Upper lobe of left lung (tissue), 6 donors: ENCODE measurements around the gene ELAVL1. TPM values are rescaled to one million over a fixed set of nuclear protein-coding genes. Genes with fewer than 3 reads are reported as not detected.

Experiments used
- ATAC-seq, 2 donors: fragments of 200-7000 bp; cut with Tn5 transposase; one replicate each; pipeline ENCODE4 v1.9.1; 2022; ENCODE audit warnings: mild to moderate bottlenecking in 2 of 2, moderate library complexity in 2 of 2; ENCODE audit not compliant: low FRiP score in 2 of 2
- DNase-seq, 2 donors: peaks; one replicate each; pipeline ENCODE4 v3.0.0-alpha.2; 2019 to 2020
- H3K27ac ChIP-seq, 4 donors: fragments of 200-600 bp; sonication (generic); one replicate each; pipeline ENCODE4 v1.5.1; 2016 to 2019
- H3K27me3 ChIP-seq, 4 donors: fragments of 200-600 bp; sonication (generic); one replicate each; pipeline ENCODE4 v1.5.1; 2017 to 2019
- H3K36me3 ChIP-seq, 4 donors: fragments of 200-600 bp; sonication (generic); one replicate each; pipeline ENCODE4 v1.5.1; 2016 to 2019
- H3K4me1 ChIP-seq, 4 donors: fragments of 200-600 bp; sonication (generic); one replicate each; pipeline ENCODE4 v1.5.1; 2018 to 2019
- H3K4me3 ChIP-seq, 4 donors: fragments of 200-600 bp; sonication (generic); one replicate each; pipeline ENCODE4 v1.5.1; 2017 to 2019; ENCODE audit warnings: mild to moderate bottlenecking in 2 of 4, moderate library complexity in 1 of 4
- H3K9me3 ChIP-seq, 4 donors: fragments of 200-600 bp; sonication (generic); one replicate each; pipeline ENCODE4 v1.5.1; 2018 to 2019
- EP300 ChIP-seq, 4 donors: sonication (generic); formaldehyde crosslinking; IDR thresholded peaks; one replicate each; pipeline ENCODE4 v1.5.1; 2017; ENCODE audit warnings: antibody characterized with exemption in 4 of 4, control low read depth in 2 of 4
- POLR2A ChIP-seq, 4 donors: fragments of 450-650 bp; IDR thresholded peaks; one replicate each; pipeline ENCODE4 v1.5.1; 2016 to 2017; ENCODE audit warnings: antibody characterized with exemption in 4 of 4, mild to moderate bottlenecking in 2 of 4
- POLR2AphosphoS5 ChIP-seq, 2 donors: sonication (generic); formaldehyde crosslinking; IDR thresholded peaks; one replicate each; pipeline ENCODE4 v1.5.1; 2017; ENCODE audit warnings: antibody characterized with exemption in 2 of 2
- WGBS, 2 donors: methylation state at CpG; one replicate each; pipeline ENCODE4 v1.1.5; 2017 to 2018; 5-methylcytosine and 5-hydroxymethylcytosine counted together
- total RNA-seq, 6 donors: library from RNA; depleted of rRNA in 4 of 6; stranded (reverse); fragments of >200 nt in 4 of 6; gene quantifications; one replicate each; pipeline versions ENCODE4 v1.1.0 to v1.2.1, GENCODE V29; 2016 to 2021
- TF ChIP-seq, protein P1 (sequence below), 6 experiments: fragments of 450-650 bp in 4 of 6; fragments of 200-600 bp in 2 of 6; sonication (generic) in 2 of 6; IDR thresholded peaks; one replicate each; pipeline ENCODE4 v1.5.1; 2016 to 2019; ENCODE audit warnings: antibody characterized with exemption in 6 of 6
- donor health status: DM: no; HTN: no; CAD: no; lungs with moderate emphysema.
- donor health status: DM: no; HTN: yes; CAD: no; lungs with severe emphysema.

Gene ELAVL1
- total RNA-seq, 6 donors from 2014 or later, result 21.0 to 71.1 (median 36.1) TPM

DNA sequence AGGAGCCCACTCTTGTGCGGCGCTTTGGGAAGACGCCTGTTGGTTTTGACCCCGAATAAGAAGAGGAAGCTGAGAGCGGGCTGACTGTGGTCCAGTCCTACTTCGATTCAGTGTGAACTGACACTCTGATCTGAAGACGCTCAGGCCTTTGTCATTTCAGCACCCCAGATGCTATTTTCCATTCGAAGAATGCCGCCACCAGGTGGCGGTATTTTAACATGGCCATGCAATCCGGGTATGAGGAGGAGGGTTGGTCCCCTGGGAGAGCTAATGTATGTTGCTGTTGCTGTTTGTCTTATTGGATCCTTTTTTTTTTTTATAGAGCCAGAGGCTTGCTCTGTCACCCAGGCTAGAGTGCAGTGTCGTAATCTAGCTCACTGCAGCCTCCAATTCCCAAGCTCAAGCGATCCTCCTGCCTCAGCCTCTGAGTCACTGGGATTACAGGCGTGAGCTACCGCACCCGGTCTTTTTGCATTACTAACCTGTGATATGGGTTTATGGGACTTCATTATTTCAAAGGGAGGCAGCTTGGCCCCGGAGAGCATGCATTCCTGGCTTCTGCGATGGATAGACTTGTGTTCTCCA is 61.2 kb downstream of the ELAVL1 start:
- Histone ChIP-seq H3K4me3 (peak overlapping the region; percentile 29 to 81 (median 71)), H3K4me1 (peaks cover 8 to 29% (median 11%) of the 10 kb centered on the region in 4 donors), H3K9me3 (no peaks in the 10 kb centered on the region), H3K36me3 (peaks cover 5 to 19% (median 12%) of the 10 kb centered on the region in 4 donors), H3K27me3 (no peaks in the 10 kb centered on the region), H3K27ac (peak overlapping the region; percentile 54 to 96 (median 93))
- 27 to 31% methylated on average over 16 to 18 of the region's 18 CpGs for WGBS, 2 donors
- TF ChIP-seq POLR2AphosphoS5 (IDR thresholded peaks at IDR 0.05), result no peak
- TF ChIP-seq, protein P1, sequence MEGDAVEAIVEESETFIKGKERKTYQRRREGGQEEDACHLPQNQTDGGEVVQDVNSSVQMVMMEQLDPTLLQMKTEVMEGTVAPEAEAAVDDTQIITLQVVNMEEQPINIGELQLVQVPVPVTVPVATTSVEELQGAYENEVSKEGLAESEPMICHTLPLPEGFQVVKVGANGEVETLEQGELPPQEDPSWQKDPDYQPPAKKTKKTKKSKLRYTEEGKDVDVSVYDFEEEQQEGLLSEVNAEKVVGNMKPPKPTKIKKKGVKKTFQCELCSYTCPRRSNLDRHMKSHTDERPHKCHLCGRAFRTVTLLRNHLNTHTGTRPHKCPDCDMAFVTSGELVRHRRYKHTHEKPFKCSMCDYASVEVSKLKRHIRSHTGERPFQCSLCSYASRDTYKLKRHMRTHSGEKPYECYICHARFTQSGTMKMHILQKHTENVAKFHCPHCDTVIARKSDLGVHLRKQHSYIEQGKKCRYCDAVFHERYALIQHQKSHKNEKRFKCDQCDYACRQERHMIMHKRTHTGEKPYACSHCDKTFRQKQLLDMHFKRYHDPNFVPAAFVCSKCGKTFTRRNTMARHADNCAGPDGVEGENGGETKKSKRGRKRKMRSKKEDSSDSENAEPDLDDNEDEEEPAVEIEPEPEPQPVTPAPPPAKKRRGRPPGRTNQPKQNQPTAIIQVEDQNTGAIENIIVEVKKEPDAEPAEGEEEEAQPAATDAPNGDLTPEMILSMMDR (IDR thresholded peaks at IDR 0.05), result peak; percentile 71 to 85 (median 80)
- peak in 1 of 2 donors; percentile 84 for DNase-seq
- ATAC-seq, result peak; percentile 82

DNA sequence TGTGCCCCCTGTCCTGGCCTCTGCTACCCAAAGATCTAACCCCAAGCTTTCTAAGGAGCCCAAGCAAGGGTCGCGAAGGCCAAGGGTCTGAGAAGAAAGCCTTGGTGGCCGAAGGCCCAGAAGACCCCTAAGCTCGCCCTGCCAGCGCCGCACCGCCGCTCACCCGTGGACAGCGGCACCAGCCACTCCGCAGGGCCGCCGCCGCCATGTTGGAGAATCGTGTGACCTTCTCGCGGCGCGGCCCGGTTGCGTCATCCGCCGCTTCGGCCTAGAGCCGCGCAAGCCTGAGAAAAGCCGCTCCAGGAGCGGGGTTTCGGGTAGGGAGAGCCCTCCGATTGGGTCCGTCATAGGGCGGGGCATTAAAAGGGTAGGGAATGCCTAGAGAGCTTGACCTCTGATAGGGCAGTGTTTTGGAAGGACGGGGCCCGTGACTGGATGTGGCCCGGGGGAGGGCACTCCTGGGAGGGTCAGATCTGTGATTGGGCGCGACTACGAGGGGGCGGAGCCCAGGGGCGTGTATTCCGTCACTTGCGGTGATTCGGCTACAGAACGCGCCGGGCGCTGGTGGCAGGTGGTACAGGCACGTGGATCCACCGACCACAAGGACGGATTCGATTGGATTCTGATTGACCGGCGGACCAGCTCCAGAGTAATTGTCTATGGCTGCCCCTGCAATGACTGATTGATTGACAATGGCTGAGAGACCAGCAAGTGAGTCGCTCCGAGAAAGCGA is 61.8 kb downstream of the ELAVL1 start, which contains the start of gene TIMM44:
Gene TIMM44, minus strand, starts transcription at position 223 of the 733 bp plus-strand sequence. Its CDS starts 15 bp downstream, at position 208.
- 0 to 1% methylated on average over 8 to 34 of the region's 56 CpGs for WGBS, 2 donors
- TF ChIP-seq POLR2A (IDR thresholded peaks at IDR 0.05) (peak in 3 of 4 donors; percentile 60 to 83 (median 77)), POLR2AphosphoS5 (IDR thresholded peaks at IDR 0.05) (peak; percentile 79 to 83), EP300 (IDR thresholded peaks at IDR 0.05) (no peak)
- TF ChIP-seq, protein P1 (IDR thresholded peaks at IDR 0.05), result peak in 1 of 6 experiments; percentile 75
- ATAC-seq (peak; percentile 99 to 100), DNase-seq (peak; percentile 98 to 99)
- H3K27ac ChIP-seq, result peak within 1 kb of the TSS; percentile 92 to 96 (median 95)
- H3K27me3 ChIP-seq, result no peaks in the 10 kb centered on the region
- H3K9me3 ChIP-seq, result no peaks in the 10 kb centered on the region
- H3K4me3 ChIP-seq, result peak within 1 kb of the TSS; percentile 66 to 81 (median 78)
- H3K4me1 ChIP-seq, result peaks cover 8 to 29% (median 13%) of the 10 kb centered on the region in 4 donors
- H3K36me3 ChIP-seq, result peaks cover 5 to 26% (median 12%) of the 10 kb centered on the region in 4 donors

DNA sequence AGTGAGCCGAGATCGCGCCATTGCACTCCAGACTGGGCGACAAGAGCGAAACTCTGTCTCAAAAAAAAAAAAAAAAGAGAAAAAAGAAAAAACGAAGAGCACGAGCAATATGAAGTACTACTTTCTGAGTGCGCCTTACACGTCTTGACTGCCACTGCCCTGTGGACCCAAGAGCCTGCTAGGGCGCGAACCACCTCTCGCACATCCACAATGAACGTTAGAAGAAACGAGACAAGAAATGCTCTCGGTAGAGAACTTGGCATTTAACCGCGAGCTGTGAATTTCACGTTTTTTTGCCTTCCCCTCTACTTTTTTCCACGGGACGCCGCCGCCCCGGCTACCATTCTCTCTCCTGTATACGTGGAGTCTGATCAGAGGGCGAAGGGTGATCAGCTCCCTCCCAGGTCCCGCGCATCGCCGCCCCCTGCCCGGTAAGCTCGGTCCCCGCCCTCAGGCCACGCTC is 62.4 kb downstream of the ELAVL1 start:
- WGBS, 2 donors, result 4 to 5% methylated on average over 32 to 33 of the region's 33 CpGs
- H3K9me3 ChIP-seq, result no peaks in the 10 kb centered on the region
- peaks cover 8 to 29% (median 13%) of the 10 kb centered on the region in 4 donors for H3K4me1 ChIP-seq
- peak overlapping the region; percentile 66 to 81 (median 78) for H3K4me3 ChIP-seq
- H3K36me3 ChIP-seq, result peaks cover 5 to 31% (median 14%) of the 10 kb centered on the region in 4 donors
- DNase-seq (no peak), ATAC-seq (peak; percentile 4 to 42)
- peak overlapping the region; percentile 92 to 96 (median 95) for H3K27ac ChIP-seq
- no peaks in the 10 kb centered on the region for H3K27me3 ChIP-seq
- TF ChIP-seq EP300 (IDR thresholded peaks at IDR 0.05) (no peak), POLR2AphosphoS5 (IDR thresholded peaks at IDR 0.05) (no peak), POLR2A (IDR thresholded peaks at IDR 0.05) (no peak)
- TF ChIP-seq, protein P1 (IDR thresholded peaks at IDR 0.05), result no peak

DNA sequence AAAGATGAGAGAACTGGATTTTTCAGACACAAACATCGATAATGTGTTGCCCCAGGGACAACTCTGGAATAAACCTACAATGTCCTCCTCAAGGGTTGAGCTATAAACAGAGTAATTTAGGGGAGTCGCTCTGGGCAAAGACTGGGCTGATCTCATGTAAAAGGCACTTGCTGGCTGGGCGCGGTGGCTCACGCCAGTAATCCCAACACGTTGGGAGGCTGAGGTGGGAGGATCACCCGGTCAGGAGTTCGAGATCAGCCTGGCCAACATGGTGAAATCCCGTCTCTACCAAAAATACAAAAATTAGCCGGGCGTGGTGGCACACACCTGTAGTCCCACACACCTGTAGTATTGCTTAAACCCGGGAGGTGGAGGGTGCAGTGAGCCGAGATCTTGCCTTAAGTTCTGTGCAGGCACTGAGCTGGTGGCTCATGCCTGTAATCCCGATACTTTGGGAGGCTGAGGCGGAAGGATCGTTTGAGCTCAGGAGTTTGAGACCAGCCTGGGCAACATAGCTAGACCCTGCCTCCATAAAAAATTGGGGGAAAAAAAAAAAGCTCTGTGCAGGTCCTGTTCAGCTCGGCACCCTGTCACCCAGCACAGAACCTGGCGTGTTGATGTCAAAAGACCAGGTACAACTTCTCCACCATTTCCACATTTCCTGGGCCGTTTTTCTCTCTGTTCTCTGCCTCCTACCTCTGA is 63.4 kb downstream of the ELAVL1 start:
- TF ChIP-seq POLR2AphosphoS5 (IDR thresholded peaks at IDR 0.05), result no peak
- TF ChIP-seq POLR2A (IDR thresholded peaks at IDR 0.05), result no peak
- TF ChIP-seq, protein P1 (IDR thresholded peaks at IDR 0.05), result no peak
- no peak for TF ChIP-seq EP300 (IDR thresholded peaks at IDR 0.05)
- WGBS, 2 donors, result 88 to 91% methylated on average over 19 of the region's 19 CpGs
- Histone ChIP-seq H3K9me3 (no peaks in the 10 kb centered on the region), H3K4me1 (peaks cover 8 to 29% (median 13%) of the 10 kb centered on the region in 4 donors), H3K27me3 (no peaks in the 10 kb centered on the region), H3K27ac (no peak overlapping the region), H3K36me3 (peaks cover 5 to 41% (median 23%) of the 10 kb centered on the region in 4 donors), H3K4me3 (peak overlapping the region in 2 of 4 donors; percentile 76 to 81)
- ATAC-seq (no peak), DNase-seq (no peak)
